IMR-90 (cell line): ENCODE results near the gene TSR3. TPM values are rescaled to one million over a fixed set of nuclear protein-coding genes. Genes with fewer than 3 reads are reported as not detected.

Experiments
- ATAC-seq: fragments of 200-7000 bp; cut with Tn5 transposase; 2 replicates; pipeline ENCODE4 v1.9.1; 2020; ENCODE audit warnings: low read depth, mild to moderate bottlenecking, moderate library complexity
- BruUV-seq: library from RNA; stranded (reverse); fragments of 400-500 nt; replicated peaks from 2 replicates; lab custom pipeline; 2021; lab: Mats Ljungman, UMichigan
- CTCF ChIA-PET: fragments of 300-600 bp; formaldehyde crosslinking; extraction: SDS; loops from one replicate; lab custom pipeline; 2021; ENCODE audit warnings: antibody characterized with exemption; lab: Yijun Ruan, JAX
- POLR2A ChIA-PET: fragments of 300-600 bp; sonication (Branson Sonifier 250); formaldehyde crosslinking; loops from one replicate; lab custom pipeline; 2022; ENCODE audit warnings: antibody characterized with exemption; ENCODE audit not compliant: unreplicated experiment; lab: Charles Lee
- DNase-seq: peaks from one replicate; pipeline ENCODE4 v3.0.0; 2013
- H2AFZ ChIP-seq: replicated peaks from 2 replicates; pipeline ENCODE3; 2013; ENCODE audit warnings: low read length, mild to moderate bottlenecking; ENCODE audit not compliant: poor library complexity
- H2AK5ac ChIP-seq: 2 replicates; pipeline ENCODE4 v1.6.1; 2013; ENCODE audit warnings: low read depth, low read length, inconsistent platforms
- H2AK9ac ChIP-seq: replicated peaks from 2 replicates; pipeline ENCODE3; 2013; ENCODE audit warnings: mild to moderate bottlenecking, low read depth, low read length, moderate library complexity; ENCODE audit not compliant: poor library complexity
- H2BK120ac ChIP-seq: 2 replicates; pipeline ENCODE4 v1.6.1; 2013; ENCODE audit warnings: low read depth, low read length, inconsistent platforms
- H2BK15ac ChIP-seq: 3 replicates; pipeline ENCODE4 v1.6.1; 2013; ENCODE audit warnings: low read depth, low read length, inconsistent platforms
- H2BK20ac ChIP-seq: 2 replicates; pipeline ENCODE4 v1.6.1; 2013; ENCODE audit warnings: low read depth, mild to moderate bottlenecking, inconsistent platforms, low read length, moderate library complexity
- H2BK5ac ChIP-seq: 2 replicates; pipeline ENCODE4 v1.6.1; 2013; ENCODE audit warnings: mild to moderate bottlenecking, low read depth, low read length, inconsistent platforms; ENCODE audit not compliant: poor library complexity, severe bottlenecking
- H3K14ac ChIP-seq: replicated peaks from 2 replicates; pipeline ENCODE4 v1.6.1; 2013; ENCODE audit warnings: low read depth, low read length, inconsistent platforms
- H3K18ac ChIP-seq: 2 replicates; pipeline ENCODE4 v1.6.1; 2013; ENCODE audit warnings: low read depth, low read length, control low read depth
- H3K23ac ChIP-seq: 2 replicates; pipeline ENCODE4 v1.6.1; 2013; ENCODE audit warnings: low read depth, low read length, inconsistent platforms
- H3K27ac ChIP-seq: 2 replicates; pipeline ENCODE4 v1.5.1; 2013; ENCODE audit warnings: mild to moderate bottlenecking, control low read depth, low read length; ENCODE audit not compliant: insufficient read depth
- H3K27me3 ChIP-seq: 2 replicates; pipeline ENCODE4 v1.6.1; 2013; ENCODE audit warnings: low read length; ENCODE audit not compliant: control insufficient read depth, insufficient read depth
- H3K36me3 ChIP-seq: 2 replicates; pipeline ENCODE4 v1.6.1; 2013; ENCODE audit warnings: low read length, mixed read lengths; ENCODE audit not compliant: control insufficient read depth, insufficient read depth
- H3K4ac ChIP-seq: 2 replicates; pipeline ENCODE4 v1.6.1; 2013; ENCODE audit warnings: low read depth, low read length, inconsistent platforms
- H3K4me1 ChIP-seq: 2 replicates; pipeline ENCODE4 v1.6.1; 2013; ENCODE audit warnings: low read length, mixed read lengths; ENCODE audit not compliant: control insufficient read depth, insufficient read depth
- H3K4me2 ChIP-seq: 2 replicates; pipeline ENCODE4 v1.6.1; 2013; ENCODE audit warnings: low read depth, mild to moderate bottlenecking, control low read depth, low read length, moderate library complexity
- H3K4me3 ChIP-seq: 2 replicates; pipeline ENCODE4 v1.5.1; 2013; ENCODE audit warnings: low read depth, mild to moderate bottlenecking, control low read depth, low read length, moderate library complexity; ENCODE audit not compliant: insufficient read depth
- H3K56ac ChIP-seq: 2 replicates; pipeline ENCODE4 v1.6.1; 2013; ENCODE audit warnings: low read length, inconsistent platforms; ENCODE audit not compliant: insufficient read depth; ENCODE audit errors: extremely low read depth
- H3K79me1 ChIP-seq, 2 experiments: 2 replicates each; pipeline ENCODE4 v1.6.1; 2013; ENCODE audit warnings: low read length in 2 of 2, inconsistent platforms in 1 of 2, low read depth in 1 of 2
- H3K9ac ChIP-seq: 2 replicates; pipeline ENCODE4 v1.6.1; 2013; ENCODE audit warnings: low read depth, low read length, control low read depth
- H3K9me1 ChIP-seq: 2 replicates; pipeline ENCODE4 v1.6.1; 2013; ENCODE audit warnings: low read length, inconsistent platforms; ENCODE audit not compliant: insufficient read depth
- H3K9me3 ChIP-seq: 2 replicates; pipeline ENCODE4 v1.6.1; 2013; ENCODE audit warnings: low read length; ENCODE audit not compliant: control insufficient read depth, insufficient read depth
- H4K20me1 ChIP-seq: 2 replicates; pipeline ENCODE4 v1.6.1; 2013; ENCODE audit warnings: low read length, inconsistent platforms; ENCODE audit not compliant: insufficient read depth
- H4K5ac ChIP-seq: 2 replicates; pipeline ENCODE4 v1.6.1; 2013; ENCODE audit warnings: mild to moderate bottlenecking, low read depth, low read length, control low read depth
- H4K8ac ChIP-seq, 2 experiments: 2 replicates each; pipeline ENCODE4 v1.6.1; 2013; ENCODE audit warnings: low read depth in 2 of 2, low read length in 2 of 2, control low read depth in 1 of 2, inconsistent platforms in 1 of 2
- H4K91ac ChIP-seq: 2 replicates; pipeline ENCODE4 v1.6.1; 2013; ENCODE audit warnings: low read depth, low read length, inconsistent platforms; ENCODE audit not compliant: insufficient read depth
- CEBPB ChIP-seq: IDR thresholded peaks from 2 replicates; pipeline ENCODE4 v1.6.1; 2012; ENCODE audit warnings: low read depth, low read length, improper control_type of control experiment
- CTCF ChIP-seq: conservative IDR thresholded peaks from 2 replicates; pipeline ENCODE4 v1.5.1; 2012; ENCODE audit warnings: mild to moderate bottlenecking, low read depth, low read length, improper control_type of control experiment
- ELK1 ChIP-seq: fragments of 150-350 bp; IDR thresholded peaks from 2 replicates; pipeline ENCODE4 v1.6.1; 2016; ENCODE audit warnings: low read depth, mild to moderate bottlenecking, low read length, moderate library complexity, borderline replicate concordance
- FOS ChIP-seq: fragments of 150-350 bp; IDR thresholded peaks from 2 replicates; pipeline ENCODE4 v1.6.1; 2016; ENCODE audit warnings: low read depth, low read length
- MAZ ChIP-seq: IDR thresholded peaks from 2 replicates; pipeline ENCODE4 v1.6.1; 2012; ENCODE audit warnings: low read depth, mild to moderate bottlenecking, low read length, improper control_type of control experiment, moderate library complexity, borderline replicate concordance
- MXI1 ChIP-seq: IDR thresholded peaks from 2 replicates; pipeline ENCODE4 v1.6.1; 2012; ENCODE audit warnings: low read depth, mild to moderate bottlenecking, low read length, moderate library complexity, borderline replicate concordance
- NFE2L2 ChIP-seq: fragments of 150-350 bp; IDR thresholded peaks from 2 replicates; pipeline ENCODE4 v1.6.1; 2016; ENCODE audit warnings: low read depth, mild to moderate bottlenecking, low read length
- POLR2A ChIP-seq: IDR thresholded peaks from 2 replicates; pipeline ENCODE4 v1.6.1; 2012; ENCODE audit warnings: mild to moderate bottlenecking, low read depth, low read length
- RCOR1 ChIP-seq: IDR thresholded peaks from 2 replicates; pipeline ENCODE4 v1.6.1; 2012; ENCODE audit warnings: mild to moderate bottlenecking, low read length, improper control_type of control experiment; ENCODE audit not compliant: insufficient replicate concordance
- RFX5 ChIP-seq: IDR thresholded peaks from 2 replicates; pipeline ENCODE4 v1.8.0; 2012; ENCODE audit warnings: low read depth, mild to moderate bottlenecking, low read length, moderate library complexity
- SMC3 ChIP-seq: fragments of 150-350 bp; IDR thresholded peaks from 2 replicates; pipeline ENCODE4 v1.6.1; 2016; ENCODE audit warnings: low read depth, mild to moderate bottlenecking, antibody characterized with exemption, low read length, moderate library complexity
- WGBS, 2 experiments: methylation state at CpG; one replicate each; pipeline versions ENCODE4 v1.1.5 to v1.1.7; 2013; ENCODE audit warnings: missing lambda C conversion rate in 2 of 2; ENCODE audit not compliant: insufficient read length in 1 of 2; ENCODE audit errors: extremely low coverage in 2 of 2; 5-methylcytosine and 5-hydroxymethylcytosine counted together
- dilution Hi-C: fragments of 300-500 bp; cut with HindIII; formaldehyde crosslinking; loops from one replicate; pipeline ENCODE4 v1.14.3; 2018; ENCODE audit warnings: low sequenced_read_pairs; ENCODE audit not compliant: unreplicated experiment
- in situ Hi-C: fragments of 300-500 bp; cut with MboI; formaldehyde crosslinking; loops from 3 replicates; pipeline ENCODE4 v1.14.3; 2019; ENCODE audit warnings: low sequenced_read_pairs, inconsistent platforms, mixed read lengths
- intact Hi-C: fragments of 100-400 bp; cut with micrococcal nuclease; formaldehyde crosslinking; loops from 2 replicates; pipeline ENCODE4 v1.10.0; 2022
- polyA plus RNA-seq, 3 experiments: library from polyadenylated mRNA; depleted of rRNA; stranded (reverse); fragments of >200 nt; gene quantifications; 2 replicates each; pipeline ENCODE4 v1.2.3, GENCODE V29; 2012; ENCODE audit warnings: low replicate concordance in 1 of 3
- total RNA-seq: library from RNA; depleted of rRNA; stranded (reverse); fragments of >200 nt; gene quantifications from 2 replicates; pipeline ENCODE4 v1.2.3, GENCODE V29; 2012

The TSR3 gene
- total and polyA plus RNA-seq, 2 of the 4 experiments (the other 2 are of a cell fraction) = 38.0 to 52.9 TPM

GRCh38 chr16:1392826-1393225, 41.1 kb upstream of the TSR3 start:
- no peak for DNase-seq
- Histone ChIP-seq H3K27me3 (no peaks in the 10 kb centered on the region), H3K14ac (no peak overlapping the region), H3K4me3 (no peak overlapping the region), H2AK9ac (no peak overlapping the region), H4K5ac (no peak overlapping the region), H2AFZ (no peak overlapping the region), H3K18ac (no peak overlapping the region), H4K91ac (no peak overlapping the region), H3K4me1 (no peaks in the 10 kb centered on the region), H2BK5ac (no peak overlapping the region), H3K4me2 (no peak overlapping the region), H3K9ac (no peak overlapping the region), H3K36me3 (peaks cover 37% of the 10 kb centered on the region), H3K27ac (no peak overlapping the region), H3K4ac (no peak overlapping the region), H2BK15ac (no peak overlapping the region), H4K20me1 (no peaks in the 10 kb centered on the region), H3K56ac (no peak overlapping the region), H2BK20ac (no peak overlapping the region), H2AK5ac (no peak overlapping the region), H3K9me3 (no peaks in the 10 kb centered on the region), H4K8ac (no peak overlapping the region), H2BK120ac (no peak overlapping the region), H3K9me1 (0 out of 2 replicates have a peak, but pooled peaks cover 2% of the 10 kb centered on the region), H3K23ac (no peak overlapping the region), H3K79me1 (no peaks in the 10 kb centered on the region; a peak in 1 of 4 replicates)
- dilution Hi-C loops (no loop called here), in situ Hi-C loops (no loop called here), intact Hi-C loops (no loop called here)
- CTCF ChIA-PET = no interaction called here
- no peak for TF ChIP-seq ELK1
- TF ChIP-seq RFX5 = no peak
- no peak for TF ChIP-seq SMC3
- TF ChIP-seq CEBPB = no peak
- no peak for TF ChIP-seq CTCF
- no peak for TF ChIP-seq MXI1
- no peak for TF ChIP-seq FOS
- TF ChIP-seq NFE2L2 = no peak
- TF ChIP-seq POLR2A = no peak
- TF ChIP-seq RCOR1 = no peak
- no peak for TF ChIP-seq MAZ
- no CpG with 5 or more reads among the region's 17 CpGs for WGBS, 2 experiments
- no TSS peak for BruUV-seq
- no peak for ATAC-seq
- POLR2A ChIA-PET = no interaction called here
